Tibial artery (tissue), 4 donors: ENCODE data around the gene PCDH18.

Source experiments
- DNase-seq, 2 donors: peaks; one replicate each; pipeline ENCODE4 v3.0.0-alpha.2; 2019
- H3K27ac ChIP-seq, 2 donors: fragments of 200-600 bp; sonication (generic) in 1 of 2; 1 replicate in 1 of 2; 2 replicates in 1 of 2; pipeline ENCODE4 v1.5.1; 2018 to 2019; ENCODE audit warnings: mild to moderate bottlenecking in 1 of 2
- H3K27me3 ChIP-seq, 2 donors: fragments of 200-600 bp; sonication (generic) in 1 of 2; one replicate each; pipeline versions ENCODE4 v1.5.1 to v1.6.0; 2016 to 2019
- H3K36me3 ChIP-seq, 3 donors: fragments of 200-600 bp; sonication (generic) in 2 of 3; one replicate each; pipeline ENCODE4 v1.5.1; 2016 to 2019; ENCODE audit warnings: mild to moderate bottlenecking in 2 of 3
- H3K4me1 ChIP-seq, 4 donors: fragments of 200-600 bp; sonication (generic) in 2 of 4; 1 replicate in 3 of 4; 2 replicates in 1 of 4; pipeline ENCODE4 v1.5.1; 2016 to 2019
- H3K4me3 ChIP-seq, 2 donors: fragments of 200-600 bp; sonication (generic) in 1 of 2; 1 replicate in 1 of 2; 2 replicates in 1 of 2; pipeline ENCODE4 v1.5.1; 2018 to 2019; ENCODE audit warnings: mild to moderate bottlenecking in 2 of 2
- H3K9me3 ChIP-seq, 3 donors: fragments of 200-600 bp; sonication (generic) in 1 of 3; one replicate each; pipeline ENCODE4 v1.5.1; 2016 to 2019
- intact Hi-C: fragments of 100-400 bp; cut with DNase I; formaldehyde crosslinking; loops from one replicate; pipeline ENCODE4 v1.15.0; 2023; ENCODE audit warnings: low total_unique reads
- TF ChIP-seq, protein P1 (sequence below), 2 experiments: fragments of 200-600 bp in 1 of 2; fragments of 450-650 bp in 1 of 2; IDR thresholded peaks; one replicate each; pipeline ENCODE4 v1.5.1; 2017 to 2019; ENCODE audit warnings: antibody characterized with exemption in 2 of 2, mild to moderate bottlenecking in 1 of 2, moderate library complexity in 1 of 2

The PCDH18 gene

DNA sequence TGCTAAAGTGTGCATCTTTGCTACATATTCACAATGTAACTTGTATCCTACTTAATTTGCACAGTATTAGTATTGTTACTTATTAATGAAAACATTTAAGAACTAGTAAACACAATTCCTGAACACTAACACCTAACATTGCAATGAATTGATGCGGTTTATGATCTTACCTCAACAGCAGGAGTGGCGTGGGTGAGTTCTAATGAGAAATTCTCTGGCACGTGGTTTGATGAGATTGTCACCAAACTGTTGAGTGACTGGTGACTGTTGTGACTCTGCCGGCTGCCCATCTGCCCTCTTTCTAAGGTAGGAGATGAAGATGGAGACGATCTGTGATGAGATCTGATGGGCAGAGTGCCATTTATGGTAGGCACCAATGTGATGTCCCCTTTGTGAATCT is 2.9 kb downstream of the PCDH18 start:
- Histone ChIP-seq H3K4me3 (peak overlapping the region; percentile 62 to 67), H3K9me3 (no peaks in the 10 kb centered on the region), H3K36me3 (no peaks in the 10 kb centered on the region), H3K4me1 (peaks cover 0 to 44% (median 10%) of the 10 kb centered on the region in 4 donors), H3K27me3 (no peaks in the 10 kb centered on the region), H3K27ac (peak overlapping the region; percentile 90 to 92)
- intact Hi-C loops: no loop called here
- no peak for DNase-seq
- TF ChIP-seq, protein P1, sequence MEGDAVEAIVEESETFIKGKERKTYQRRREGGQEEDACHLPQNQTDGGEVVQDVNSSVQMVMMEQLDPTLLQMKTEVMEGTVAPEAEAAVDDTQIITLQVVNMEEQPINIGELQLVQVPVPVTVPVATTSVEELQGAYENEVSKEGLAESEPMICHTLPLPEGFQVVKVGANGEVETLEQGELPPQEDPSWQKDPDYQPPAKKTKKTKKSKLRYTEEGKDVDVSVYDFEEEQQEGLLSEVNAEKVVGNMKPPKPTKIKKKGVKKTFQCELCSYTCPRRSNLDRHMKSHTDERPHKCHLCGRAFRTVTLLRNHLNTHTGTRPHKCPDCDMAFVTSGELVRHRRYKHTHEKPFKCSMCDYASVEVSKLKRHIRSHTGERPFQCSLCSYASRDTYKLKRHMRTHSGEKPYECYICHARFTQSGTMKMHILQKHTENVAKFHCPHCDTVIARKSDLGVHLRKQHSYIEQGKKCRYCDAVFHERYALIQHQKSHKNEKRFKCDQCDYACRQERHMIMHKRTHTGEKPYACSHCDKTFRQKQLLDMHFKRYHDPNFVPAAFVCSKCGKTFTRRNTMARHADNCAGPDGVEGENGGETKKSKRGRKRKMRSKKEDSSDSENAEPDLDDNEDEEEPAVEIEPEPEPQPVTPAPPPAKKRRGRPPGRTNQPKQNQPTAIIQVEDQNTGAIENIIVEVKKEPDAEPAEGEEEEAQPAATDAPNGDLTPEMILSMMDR (IDR thresholded peaks at IDR 0.05): no peak

DNA sequence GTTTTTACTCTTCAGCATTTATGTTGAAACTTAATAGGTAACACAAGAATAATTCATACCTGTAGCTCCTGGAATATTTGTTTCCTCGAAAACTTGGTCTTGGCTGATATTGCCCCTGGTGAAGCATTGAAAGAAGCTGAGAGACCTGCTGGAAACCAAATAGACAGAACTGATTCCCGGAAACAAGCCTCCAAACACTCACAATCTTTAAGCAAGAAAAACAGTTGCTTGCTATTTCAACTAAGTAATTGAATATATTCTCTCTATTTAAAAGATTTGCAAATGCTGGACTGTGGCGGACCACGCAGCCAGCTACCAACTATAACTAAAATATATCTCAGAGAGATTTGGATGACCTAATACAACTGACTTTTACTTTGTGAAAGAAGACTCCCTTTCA is 3.6 kb downstream of the PCDH18 start:
- TF ChIP-seq, protein P1 (IDR thresholded peaks at IDR 0.05): no peak
- DNase-seq: no peak
- Histone ChIP-seq H3K4me3 (peak overlapping the region; percentile 62 to 67), H3K36me3 (no peaks in the 10 kb centered on the region), H3K9me3 (no peaks in the 10 kb centered on the region), H3K4me1 (peaks cover 0 to 47% (median 15%) of the 10 kb centered on the region in 4 donors), H3K27me3 (no peaks in the 10 kb centered on the region), H3K27ac (peak overlapping the region; percentile 90 to 92)
- intact Hi-C loops: no loop called here

DNA sequence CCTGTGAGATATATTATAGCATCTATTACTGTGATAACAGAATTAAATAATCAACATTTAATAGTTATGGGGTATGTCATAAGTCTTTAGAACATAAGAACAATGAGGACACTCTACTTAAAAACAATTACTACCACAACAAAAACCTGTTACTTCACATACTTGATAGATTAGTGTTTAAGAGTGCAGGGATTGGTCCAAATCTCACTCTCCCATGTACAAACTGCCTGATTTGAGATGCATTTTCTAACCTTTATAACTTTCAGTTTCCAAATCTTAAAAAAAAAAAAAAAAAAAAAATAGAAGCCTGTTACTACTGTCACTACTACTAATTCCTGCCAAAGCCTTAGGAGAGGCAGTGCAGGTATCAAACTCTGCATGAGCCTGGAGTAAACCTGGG is 5.6 kb downstream of the PCDH18 start:
- DNase-seq: no peak
- H3K4me1 ChIP-seq: peaks cover 0 to 61% (median 10%) of the 10 kb centered on the region in 4 donors
- H3K27ac ChIP-seq: peak overlapping the region; percentile 90 to 92
- H3K9me3 ChIP-seq: no peaks in the 10 kb centered on the region
- TF ChIP-seq, protein P1 (IDR thresholded peaks at IDR 0.05): no peak
- intact Hi-C loops: no loop called here
- H3K36me3 ChIP-seq: peaks cover 0 to 2% (median 0%) of the 10 kb centered on the region in 3 donors
- no peaks in the 10 kb centered on the region for H3K27me3 ChIP-seq
- peak overlapping the region; percentile 62 to 67 for H3K4me3 ChIP-seq

DNA sequence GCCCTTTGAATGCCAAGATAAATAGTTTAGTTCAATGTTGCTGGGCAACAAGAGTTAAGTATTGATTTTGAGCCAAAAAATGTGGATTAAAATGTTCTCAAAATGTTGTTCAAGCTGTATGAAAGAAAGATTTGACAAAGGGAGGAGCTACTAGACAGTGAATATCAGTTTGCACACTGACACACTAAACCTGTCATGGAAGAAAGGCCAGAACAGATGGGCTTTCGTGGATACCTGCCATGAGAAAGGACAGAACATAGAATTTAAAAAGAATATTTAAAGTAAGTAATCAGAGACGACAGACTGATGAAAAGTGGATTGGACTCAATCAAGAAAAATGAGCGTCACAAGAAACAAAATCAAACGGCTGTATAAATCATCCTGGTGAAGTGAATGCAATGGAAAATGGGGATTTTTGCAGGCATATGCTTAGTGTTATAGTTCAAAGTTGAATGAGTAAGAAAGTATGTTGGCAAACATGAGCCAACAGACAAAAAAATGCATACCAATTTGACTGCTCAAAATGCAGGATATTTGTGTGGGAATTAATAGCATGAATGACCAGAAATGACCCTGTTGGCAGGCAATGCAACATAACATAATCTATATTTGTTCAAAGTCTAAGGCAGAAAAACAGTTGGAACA is 7.4 kb downstream of the PCDH18 start:
- DNase-seq: no peak
- Histone ChIP-seq H3K4me1 (peaks cover 0 to 73% (median 10%) of the 10 kb centered on the region in 4 donors), H3K27ac (peak overlapping the region; percentile 90 to 92), H3K4me3 (no peak overlapping the region), H3K9me3 (no peaks in the 10 kb centered on the region), H3K36me3 (peaks cover 11 to 15% (median 12%) of the 10 kb centered on the region in 3 donors), H3K27me3 (no peaks in the 10 kb centered on the region)
- intact Hi-C loops: no loop called here
- TF ChIP-seq, protein P1 (IDR thresholded peaks at IDR 0.05): no peak

DNA sequence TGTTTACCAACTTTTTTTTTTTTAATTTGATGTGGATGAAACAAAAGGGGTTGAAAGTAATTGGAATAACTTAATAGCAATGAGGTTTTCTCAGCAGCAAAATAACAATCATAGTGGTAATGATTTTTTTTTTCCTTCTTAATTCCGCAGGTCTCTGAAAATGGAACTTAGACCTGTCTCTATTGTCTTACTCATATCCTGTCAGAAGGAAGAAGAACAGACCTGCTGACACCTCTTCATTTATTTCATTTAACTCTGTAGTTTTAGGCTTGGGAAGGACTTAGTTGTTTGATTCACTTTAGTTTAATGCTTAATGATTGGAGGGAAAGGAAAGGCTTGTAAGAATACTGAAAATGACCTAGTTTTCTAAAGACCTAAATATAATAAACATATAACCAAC is 9.0 kb downstream of the PCDH18 start:
- Histone ChIP-seq H3K36me3 (peaks cover 11 to 15% (median 12%) of the 10 kb centered on the region in 3 donors), H3K4me1 (peaks cover 0 to 88% (median 14%) of the 10 kb centered on the region in 4 donors), H3K4me3 (no peak overlapping the region), H3K27me3 (no peaks in the 10 kb centered on the region), H3K9me3 (no peaks in the 10 kb centered on the region), H3K27ac (peak overlapping the region; percentile 20 to 92)
- TF ChIP-seq, protein P1 (IDR thresholded peaks at IDR 0.05): no peak
- intact Hi-C loops: no loop called here
- DNase-seq: no peak
